ENCODE measurements around the gene PSPN. TPM values are rescaled to one million over a fixed set of nuclear protein-coding genes. Genes with fewer than 3 reads are reported as not detected.

Gene PSPN
- total RNA-seq, 4 donors from 2014 or later: 1.3 to 3.7 (median 2.4) TPM

- H3K27ac ChIP-seq (replicated peaks in 1 of 4): peak overlapping the region; percentile 95 to 100 (median 99)
- H3K4me1 ChIP-seq: peaks cover 13 to 64% (median 56%) of the 10 kb centered on the region in 4 donors
- H3K27me3 ChIP-seq: no peaks in the 10 kb centered on the region
- H3K36me3 ChIP-seq: peaks cover 5 to 27% (median 27%) of the 10 kb centered on the region in 4 donors
- intact Hi-C loops (cut with DNase I): no loop called here
- peak overlapping the region in 3 of 4 donors; percentile 71 to 89 (median 80) for H3K4me3 ChIP-seq
- DNase-seq (ENCODE audit: extremely low spot score): no peak
- no peak for TF ChIP-seq POLR2AphosphoS5 (IDR thresholded peaks at IDR 0.05)
- no peak for TF ChIP-seq EP300 (IDR thresholded peaks at IDR 0.05)
- TF ChIP-seq POLR2A (IDR thresholded peaks at IDR 0.05; ENCODE audit: low read depth): no peak
- no peak for TF ChIP-seq CTCF (IDR thresholded peaks at IDR 0.05)
- H3K9me3 ChIP-seq: no peaks in the 10 kb centered on the region
- 67% methylated on average over 25 of the region's 29 CpGs for WGBS
Observed at GRCh38 chr19:6374161-6374709, 1.5 kb downstream of the PSPN start.

GRCh38 chr19:6373813-6374108, 2.0 kb downstream of the PSPN start:
- no peaks in the 10 kb centered on the region for H3K27me3 ChIP-seq
- H3K4me1 ChIP-seq: peaks cover 13 to 63% (median 56%) of the 10 kb centered on the region in 4 donors
- intact Hi-C loops (cut with DNase I): no loop called here
- TF ChIP-seq EP300 (IDR thresholded peaks at IDR 0.05): no peak
- TF ChIP-seq CTCF (IDR thresholded peaks at IDR 0.05): no peak
- no peak for TF ChIP-seq POLR2A (IDR thresholded peaks at IDR 0.05; ENCODE audit: low read depth)
- no peak for TF ChIP-seq POLR2AphosphoS5 (IDR thresholded peaks at IDR 0.05)
- 20% methylated on average over 5 of the region's 5 CpGs for WGBS
- H3K9me3 ChIP-seq: no peaks in the 10 kb centered on the region
- peaks cover 3 to 27% (median 27%) of the 10 kb centered on the region in 4 donors for H3K36me3 ChIP-seq
- H3K4me3 ChIP-seq: peak overlapping the region; percentile 71 to 94 (median 84)
- H3K27ac ChIP-seq (replicated peaks in 1 of 4): peak overlapping the region; percentile 95 to 100 (median 99)
- peak; percentile 92 for DNase-seq (ENCODE audit: extremely low spot score)

- H3K27me3 ChIP-seq: no peaks in the 10 kb centered on the region
- peak; percentile 100 for DNase-seq (ENCODE audit: extremely low spot score)
- peak overlapping the region; percentile 95 to 100 (median 99) for H3K27ac ChIP-seq (replicated peaks in 1 of 4)
- H3K9me3 ChIP-seq: no peaks in the 10 kb centered on the region
- peak overlapping the region; percentile 71 to 94 (median 84) for H3K4me3 ChIP-seq
- intact Hi-C loops (cut with DNase I): no loop called here
- peaks cover 13 to 58% (median 51%) of the 10 kb centered on the region in 4 donors for H3K4me1 ChIP-seq
- TF ChIP-seq EP300 (IDR thresholded peaks at IDR 0.05) (no peak), CTCF (IDR thresholded peaks at IDR 0.05) (no peak), POLR2AphosphoS5 (IDR thresholded peaks at IDR 0.05) (no peak), POLR2A (IDR thresholded peaks at IDR 0.05; ENCODE audit: low read depth) (no peak)
- H3K36me3 ChIP-seq: peaks cover 9 to 32% (median 29%) of the 10 kb centered on the region in 4 donors
- 1% methylated on average over 24 of the region's 53 CpGs for WGBS
Observed at GRCh38 chr19:6373096-6373812, 2.5 kb downstream of the PSPN start.

- H3K27ac ChIP-seq (replicated peaks in 1 of 4): peak within 1 kb of the TSS; percentile 95 to 100 (median 99)
- peak; percentile 99 for DNase-seq (ENCODE audit: extremely low spot score)
- H3K9me3 ChIP-seq: no peaks in the 10 kb centered on the region
- TF ChIP-seq EP300 (IDR thresholded peaks at IDR 0.05) (no peak), CTCF (IDR thresholded peaks at IDR 0.05) (no peak), POLR2AphosphoS5 (IDR thresholded peaks at IDR 0.05) (peak; percentile 68 to 82), POLR2A (IDR thresholded peaks at IDR 0.05; ENCODE audit: low read depth) (peak; percentile 33)
- 0% methylated on average over 2 of the region's 47 CpGs for WGBS
- H3K4me1 ChIP-seq: peaks cover 13 to 52% (median 45%) of the 10 kb centered on the region in 4 donors
- peaks cover 15 to 38% (median 35%) of the 10 kb centered on the region in 4 donors for H3K36me3 ChIP-seq
- intact Hi-C loops (cut with DNase I): no loop called here
- no peaks in the 10 kb centered on the region for H3K27me3 ChIP-seq
- peak within 1 kb of the TSS; percentile 71 to 94 (median 84) for H3K4me3 ChIP-seq
Observed at GRCh38 chr19:6372594-6373095, 3.1 kb downstream of the PSPN start, which contains the start of gene ALKBH7. Gene ALKBH7 (plus strand): TSS chr19:6372794. CDS start chr19:6372821, 27 bp downstream.

All from esophagus muscularis mucosa (tissue), 4 donors.